Cardiac fibroblast (primary cell): ENCODE results near the gene DUSP14.

Source experiments
- DNase-seq, 2 donors: peaks; one replicate each; pipeline versions ENCODE4 v3.0.0 to v3.0.0-alpha.2; 2010; ENCODE audit warnings: low read depth in 2 of 2
- H3K4me3 ChIP-seq, 2 donors: replicated peaks in 1 of 2; 1 replicate in 1 of 2; 2 replicates in 1 of 2; pipeline ENCODE4 v1.5.1; 2011; ENCODE audit warnings: low read depth in 2 of 2, low read length in 2 of 2, mild to moderate bottlenecking in 2 of 2, moderate library complexity in 1 of 2
- TF ChIP-seq, protein P1 (sequence below): IDR thresholded peaks from one replicate; pipeline ENCODE4 v1.5.1; 2011; ENCODE audit warnings: low read depth, mild to moderate bottlenecking, low read length, inconsistent platforms

The DUSP14 gene

DNA sequence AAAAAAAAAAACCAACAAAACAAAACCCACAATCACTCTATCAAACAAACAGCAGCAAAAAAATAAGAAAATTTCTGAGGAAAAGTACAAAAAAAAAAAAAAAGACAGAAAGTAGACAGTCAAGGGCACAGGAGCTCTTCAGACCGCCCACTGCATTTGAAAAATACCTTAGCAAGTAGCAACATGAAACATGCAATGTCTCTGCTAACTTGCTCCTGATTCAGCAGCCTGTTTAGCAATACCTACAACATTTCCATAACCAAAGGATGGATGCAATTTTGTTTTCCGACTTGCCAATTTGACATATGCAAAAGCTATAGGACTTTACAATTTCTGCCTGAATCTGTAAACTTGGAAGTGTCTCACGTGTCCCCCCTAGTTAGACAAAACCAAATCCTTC lies 62.1 kb downstream of the DUSP14 start:
- no peak overlapping the region for H3K4me3 ChIP-seq
- TF ChIP-seq, protein P1, sequence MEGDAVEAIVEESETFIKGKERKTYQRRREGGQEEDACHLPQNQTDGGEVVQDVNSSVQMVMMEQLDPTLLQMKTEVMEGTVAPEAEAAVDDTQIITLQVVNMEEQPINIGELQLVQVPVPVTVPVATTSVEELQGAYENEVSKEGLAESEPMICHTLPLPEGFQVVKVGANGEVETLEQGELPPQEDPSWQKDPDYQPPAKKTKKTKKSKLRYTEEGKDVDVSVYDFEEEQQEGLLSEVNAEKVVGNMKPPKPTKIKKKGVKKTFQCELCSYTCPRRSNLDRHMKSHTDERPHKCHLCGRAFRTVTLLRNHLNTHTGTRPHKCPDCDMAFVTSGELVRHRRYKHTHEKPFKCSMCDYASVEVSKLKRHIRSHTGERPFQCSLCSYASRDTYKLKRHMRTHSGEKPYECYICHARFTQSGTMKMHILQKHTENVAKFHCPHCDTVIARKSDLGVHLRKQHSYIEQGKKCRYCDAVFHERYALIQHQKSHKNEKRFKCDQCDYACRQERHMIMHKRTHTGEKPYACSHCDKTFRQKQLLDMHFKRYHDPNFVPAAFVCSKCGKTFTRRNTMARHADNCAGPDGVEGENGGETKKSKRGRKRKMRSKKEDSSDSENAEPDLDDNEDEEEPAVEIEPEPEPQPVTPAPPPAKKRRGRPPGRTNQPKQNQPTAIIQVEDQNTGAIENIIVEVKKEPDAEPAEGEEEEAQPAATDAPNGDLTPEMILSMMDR = no peak
- peak in 1 of 2 donors; percentile 12 for DNase-seq

DNA sequence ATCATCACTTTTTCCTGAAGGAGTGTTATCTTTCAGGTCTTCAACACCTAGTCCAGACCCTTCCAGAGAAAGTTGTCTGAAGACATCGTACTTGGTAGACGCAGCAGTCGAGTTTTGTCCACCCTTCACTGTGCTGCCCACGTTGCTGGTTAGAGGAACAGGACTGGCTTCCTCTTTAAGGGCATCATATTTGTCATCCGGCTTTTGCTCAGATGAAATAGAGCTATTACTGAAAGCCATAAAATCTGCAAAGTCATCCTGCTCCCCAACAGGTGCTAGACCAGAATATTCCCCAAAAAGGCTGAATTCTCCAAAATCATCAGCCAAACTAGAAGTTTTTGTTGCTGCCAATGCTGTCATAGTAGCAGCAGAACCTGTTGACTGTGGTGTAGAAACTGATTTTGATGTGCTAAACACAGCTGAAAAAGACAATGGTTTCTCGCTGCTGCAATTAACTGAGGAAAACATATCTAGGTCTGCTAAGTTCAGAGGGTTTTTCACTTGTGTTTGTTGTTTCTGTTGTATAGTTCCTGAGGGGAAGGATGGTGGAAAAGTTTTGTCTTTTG lies 63.8 kb downstream of the DUSP14 start:
- TF ChIP-seq, protein P1 = no peak
- no peak for DNase-seq
- H3K4me3 ChIP-seq = no peak overlapping the region

DNA sequence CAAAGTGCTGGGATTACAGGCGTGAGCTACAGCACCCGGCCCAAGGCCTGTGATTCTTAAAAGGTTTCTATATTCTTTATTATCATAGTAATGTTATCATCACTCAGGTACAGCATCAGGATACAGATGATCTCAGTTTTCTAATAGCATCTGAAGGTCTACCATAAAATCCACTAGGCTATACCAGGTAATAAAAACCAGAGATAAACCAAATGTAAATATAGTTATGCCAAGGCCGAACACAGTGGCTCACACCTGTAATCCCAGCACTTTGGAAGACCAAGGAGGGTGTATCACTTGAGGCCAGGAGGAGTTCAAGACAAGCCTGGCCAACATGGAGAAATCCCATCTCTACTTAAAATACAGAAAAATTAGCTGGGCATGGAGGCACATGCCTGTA lies 65.7 kb downstream of the DUSP14 start:
- no peak overlapping the region for H3K4me3 ChIP-seq
- TF ChIP-seq, protein P1 = no peak
- no peak for DNase-seq

DNA sequence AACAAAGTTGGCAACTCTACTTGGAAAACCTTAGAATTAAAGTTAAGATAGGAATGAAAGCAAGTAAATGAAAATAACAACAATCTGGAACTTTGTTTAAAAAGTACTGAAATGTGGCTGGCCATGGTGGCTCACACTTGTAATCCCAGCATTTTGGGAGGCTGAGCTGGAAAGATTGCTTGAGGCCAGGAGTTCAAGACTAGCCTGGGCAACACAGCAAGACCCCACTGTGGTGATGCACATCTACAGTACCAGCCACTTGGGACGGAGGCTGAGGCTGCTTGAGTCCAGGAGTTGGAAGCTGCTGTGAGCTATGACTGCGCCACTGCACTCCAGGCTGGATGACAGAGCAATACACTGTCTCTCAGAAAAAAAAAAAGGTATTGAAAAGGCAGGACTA lies 67.8 kb downstream of the DUSP14 start:
- DNase-seq = no peak
- TF ChIP-seq, protein P1 = no peak

DNA sequence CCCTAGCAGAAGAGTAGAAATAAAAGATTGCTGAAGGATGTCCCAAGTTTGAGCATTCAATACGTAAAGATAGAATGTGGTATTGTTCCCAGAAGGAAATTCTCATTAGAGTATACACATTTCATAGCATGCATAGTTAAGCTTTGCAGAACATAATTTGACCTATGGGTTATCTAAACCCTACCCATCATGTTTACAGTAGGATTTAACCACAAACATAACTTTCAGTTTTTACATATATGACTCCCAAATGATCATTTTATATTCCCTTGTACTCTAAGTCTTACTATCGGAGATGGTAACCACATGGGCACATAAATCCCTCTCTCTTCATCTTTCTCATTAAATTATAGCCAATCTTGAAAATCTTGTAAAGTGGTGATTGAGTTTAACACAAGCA lies 68.6 kb downstream of the DUSP14 start:
- TF ChIP-seq, protein P1 = no peak
- DNase-seq = no peak
- no peak overlapping the region for H3K4me3 ChIP-seq

More for the DNA sequence above, 67.8 kb downstream of the DUSP14 start:
- H3K4me3 ChIP-seq = no peak overlapping the region

DNA sequence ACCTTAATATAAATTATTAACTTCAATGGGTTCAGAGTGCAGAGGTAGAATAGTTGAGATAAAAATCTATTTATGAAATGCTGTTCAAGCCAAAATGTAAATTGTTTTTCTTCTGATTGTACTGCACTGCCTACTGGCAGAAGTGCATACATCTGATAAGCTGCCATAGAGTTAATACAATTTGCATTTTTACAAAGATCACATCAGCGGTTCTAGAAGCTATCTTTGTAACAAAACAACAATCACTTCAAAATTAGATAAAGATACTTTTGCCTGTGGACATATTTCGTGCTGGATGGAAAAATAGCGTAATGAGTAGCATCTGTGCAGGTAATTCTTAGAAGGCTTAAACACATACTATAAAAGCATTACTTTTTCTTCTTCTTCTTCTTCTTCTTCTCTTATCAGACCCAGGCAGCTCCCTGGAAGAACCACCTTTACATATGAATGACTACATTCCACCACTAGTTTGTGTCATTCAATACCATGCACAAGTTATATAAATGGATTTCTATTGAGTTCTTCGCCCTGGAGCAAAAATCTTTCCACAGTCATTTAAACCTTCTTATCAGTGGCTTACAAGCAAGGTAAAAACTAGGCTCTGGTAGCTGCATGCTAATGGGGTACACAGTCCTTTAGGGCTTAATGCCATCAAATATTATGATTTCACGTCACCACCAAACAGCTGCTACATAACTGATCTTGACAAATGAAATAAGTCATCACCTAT lies 72.5 kb downstream of the DUSP14 start:
- H3K4me3 ChIP-seq = no peak overlapping the region
- DNase-seq = no peak
- TF ChIP-seq, protein P1 = no peak
